Left lung (tissue), 10 donors: Measurements from ENCODE around the gene DDX59. TPM values are rescaled to one million over a fixed set of nuclear protein-coding genes. Genes with fewer than 3 reads are reported as not detected.

Experiments used
- ATAC-seq: fragments of 200-7000 bp; cut with Tn5 transposase; one replicate; pipeline ENCODE4 v1.9.1; 2020; ENCODE audit warnings: moderate library complexity
- DNase-seq, 4 donors: peaks; one replicate each; pipeline ENCODE4 v3.0.0-alpha.2; 2013 to 2020
- H3K27ac ChIP-seq, 2 donors: fragments of 200-600 bp; sonication (generic) in 1 of 2; one replicate each; pipeline versions ENCODE4 v1.5.0 to v1.8.0; 2020 to 2021
- H3K27me3 ChIP-seq, 2 donors: fragments of 200-600 bp; sonication (generic) in 1 of 2; one replicate each; pipeline versions ENCODE4 v1.5.0 to v1.8.0; 2020 to 2021
- H3K36me3 ChIP-seq, 2 donors: fragments of 200-600 bp; sonication (generic) in 1 of 2; one replicate each; pipeline versions ENCODE4 v1.5.0 to v1.8.0; 2020 to 2021
- H3K4me1 ChIP-seq, 2 donors: fragments of 200-600 bp; one replicate each; pipeline ENCODE4 v1.8.0; 2021
- H3K4me3 ChIP-seq, 2 donors: fragments of 200-600 bp; sonication (generic) in 1 of 2; one replicate each; pipeline versions ENCODE4 v1.5.0 to v1.8.0; 2020 to 2021; ENCODE audit warnings: mild to moderate bottlenecking in 1 of 2
- H3K9me3 ChIP-seq, 2 donors: fragments of 200-600 bp; sonication (generic) in 1 of 2; one replicate each; pipeline versions ENCODE4 v1.5.0 to v1.8.0; 2020 to 2021
- intact Hi-C, 2 donors: fragments of 100-400 bp; cut with DNase I; formaldehyde crosslinking; loops; one replicate each; pipeline versions ENCODE4 v1.11.2 to v1.14.2; 2022
- polyA plus RNA-seq, 6 donors: library from polyadenylated mRNA; unstranded; fragments of 120-200 nt; gene quantifications; one replicate each; pipeline ENCODE4 v1.2.1, GENCODE V29; 2013; ENCODE audit not compliant: insufficient read length in 6 of 6
- total RNA-seq, 2 donors: library from RNA; stranded (reverse); fragmentation: NEBNext Ultra II Directional; extraction: Animal tissue kit (Norgen Biotek cat#: 25700); gene quantifications; one replicate each; pipeline ENCODE4 v1.2.1, GENCODE V29; 2021
- TF ChIP-seq, protein P1 (sequence below), 2 donors: fragments of 200-600 bp; sonication (generic) in 1 of 2; IDR thresholded peaks; one replicate each; pipeline versions ENCODE4 v1.5.0 to v1.8.0; 2021; ENCODE audit warnings: antibody characterized with exemption in 2 of 2
- donor health status: DM: no; HTN: yes; CAD: no.
- donor health status: DM: no; HTN: no; CAD: no.

DDX59 gene
- total and polyA plus RNA-seq, 8 donors, result 15.4 to 36.4 (median 31.3) TPM

DNA sequence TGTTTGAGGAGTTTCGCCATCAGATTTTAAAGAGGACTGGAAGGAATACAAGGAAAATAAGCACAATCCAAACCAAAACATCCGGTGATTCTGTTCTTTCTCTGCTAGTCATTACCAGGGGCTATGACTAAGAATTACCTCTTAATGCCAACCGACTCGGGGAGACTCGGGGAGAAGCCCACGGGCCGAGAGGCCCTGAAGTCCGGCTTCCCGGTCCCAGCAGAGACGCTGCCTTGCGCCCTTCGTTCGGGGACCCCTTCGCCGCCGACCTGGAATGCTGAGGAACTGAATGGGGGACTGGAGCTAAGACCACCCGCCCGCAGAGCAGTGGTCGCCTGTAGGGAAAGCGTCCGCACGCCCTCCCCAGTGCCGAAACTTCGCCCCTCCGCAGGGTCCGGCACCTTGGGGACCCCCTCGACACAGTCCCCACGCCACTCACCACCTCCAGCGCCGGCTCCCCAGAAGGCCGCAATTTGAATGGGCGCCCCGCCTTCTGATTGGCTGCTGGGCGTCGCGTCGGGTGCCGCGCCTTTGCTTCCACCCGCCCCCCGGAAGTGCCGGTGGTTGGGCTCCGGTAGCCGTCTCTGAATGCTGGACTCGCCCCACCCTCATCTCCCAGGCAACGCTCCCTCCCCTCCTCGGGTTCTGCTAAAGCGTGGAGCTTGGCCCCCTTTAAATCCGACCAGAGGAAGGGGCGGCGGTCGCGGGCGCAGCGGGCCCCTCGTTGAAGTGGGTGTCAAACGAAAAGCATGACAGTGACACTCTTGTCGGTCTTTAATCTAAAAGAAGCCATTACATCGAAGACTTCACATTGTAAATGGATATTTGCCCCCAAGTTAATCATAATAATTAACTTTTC is 49.2 kb downstream of the DDX59 start, which contains the start of gene KIF14:
Gene KIF14, minus strand, starts transcription at position 479 of the 859 bp plus-strand sequence. CDS start 2,028 bp downstream, outside the sequence.
- H3K27me3 ChIP-seq, result no peaks in the 10 kb centered on the region
- DNase-seq, result peak; percentile 90 to 98 (median 96)
- H3K4me3 ChIP-seq, result peak within 1 kb of the TSS; percentile 48 to 62
- peak within 1 kb of the TSS; percentile 34 to 95 for H3K27ac ChIP-seq
- no peaks in the 10 kb centered on the region for H3K9me3 ChIP-seq
- no peaks in the 10 kb centered on the region for H3K36me3 ChIP-seq
- peaks cover 0 to 24% of the 10 kb centered on the region in 2 donors for H3K4me1 ChIP-seq
- ATAC-seq, result peak; percentile 100
- TF ChIP-seq, protein P1, sequence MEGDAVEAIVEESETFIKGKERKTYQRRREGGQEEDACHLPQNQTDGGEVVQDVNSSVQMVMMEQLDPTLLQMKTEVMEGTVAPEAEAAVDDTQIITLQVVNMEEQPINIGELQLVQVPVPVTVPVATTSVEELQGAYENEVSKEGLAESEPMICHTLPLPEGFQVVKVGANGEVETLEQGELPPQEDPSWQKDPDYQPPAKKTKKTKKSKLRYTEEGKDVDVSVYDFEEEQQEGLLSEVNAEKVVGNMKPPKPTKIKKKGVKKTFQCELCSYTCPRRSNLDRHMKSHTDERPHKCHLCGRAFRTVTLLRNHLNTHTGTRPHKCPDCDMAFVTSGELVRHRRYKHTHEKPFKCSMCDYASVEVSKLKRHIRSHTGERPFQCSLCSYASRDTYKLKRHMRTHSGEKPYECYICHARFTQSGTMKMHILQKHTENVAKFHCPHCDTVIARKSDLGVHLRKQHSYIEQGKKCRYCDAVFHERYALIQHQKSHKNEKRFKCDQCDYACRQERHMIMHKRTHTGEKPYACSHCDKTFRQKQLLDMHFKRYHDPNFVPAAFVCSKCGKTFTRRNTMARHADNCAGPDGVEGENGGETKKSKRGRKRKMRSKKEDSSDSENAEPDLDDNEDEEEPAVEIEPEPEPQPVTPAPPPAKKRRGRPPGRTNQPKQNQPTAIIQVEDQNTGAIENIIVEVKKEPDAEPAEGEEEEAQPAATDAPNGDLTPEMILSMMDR (IDR thresholded peaks at IDR 0.05), result peak in 1 of 2 donors; percentile 18
- intact Hi-C loops, result no loop called here

DNA sequence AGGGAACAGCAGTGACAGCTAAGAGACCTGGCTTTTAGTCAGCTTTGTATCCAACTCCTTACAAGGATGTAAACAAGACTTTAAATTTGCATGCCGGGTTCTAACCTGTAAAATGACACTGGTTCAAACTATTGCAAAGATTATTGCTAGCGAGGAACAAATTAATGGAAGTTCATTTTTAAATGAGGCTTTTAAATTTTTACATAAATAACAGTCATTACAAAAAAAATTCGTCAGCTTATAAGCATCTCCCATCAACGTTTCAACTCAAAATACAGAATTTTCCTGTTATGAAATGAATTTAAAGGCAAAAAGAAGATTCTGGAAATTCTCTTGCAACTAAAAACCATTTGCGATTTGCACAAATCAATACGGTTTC is 49.8 kb downstream of the DDX59 start:
- TF ChIP-seq, protein P1 (IDR thresholded peaks at IDR 0.05), result no peak
- no peak for DNase-seq

DNA sequence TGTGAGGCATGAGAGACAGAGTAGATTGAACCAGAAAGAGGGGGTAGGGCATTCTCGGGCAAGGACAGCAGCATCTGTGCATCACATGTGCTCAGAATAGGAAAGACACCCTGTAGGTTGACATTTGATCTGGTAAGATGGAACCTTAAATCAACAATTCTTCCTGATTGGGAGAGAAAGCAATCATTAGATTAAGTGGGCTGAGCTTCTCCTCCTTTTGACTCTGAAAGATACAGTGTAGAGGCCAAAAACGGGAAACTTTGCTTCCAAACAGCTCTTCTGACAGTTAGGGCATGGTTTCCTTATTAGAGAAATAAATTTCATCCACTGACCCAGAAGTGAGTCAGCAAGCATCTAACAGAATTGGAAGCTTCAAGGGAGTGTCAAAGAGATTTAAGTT is 58.9 kb downstream of the DDX59 start:
- H3K36me3 ChIP-seq, result no peaks in the 10 kb centered on the region
- TF ChIP-seq, protein P1 (IDR thresholded peaks at IDR 0.05), result no peak
- ATAC-seq, result no peak

More for the DNA sequence above, 49.8 kb downstream of the DDX59 start:
- Histone ChIP-seq H3K36me3 (no peaks in the 10 kb centered on the region), H3K4me3 (peak overlapping the region; percentile 48 to 62), H3K9me3 (no peaks in the 10 kb centered on the region), H3K27ac (peak overlapping the region in 1 of 2 donors; percentile 95), H3K27me3 (no peaks in the 10 kb centered on the region), H3K4me1 (peaks cover 0 to 24% of the 10 kb centered on the region in 2 donors)
- intact Hi-C loops, result no loop called here
- ATAC-seq, result no peak

DNA sequence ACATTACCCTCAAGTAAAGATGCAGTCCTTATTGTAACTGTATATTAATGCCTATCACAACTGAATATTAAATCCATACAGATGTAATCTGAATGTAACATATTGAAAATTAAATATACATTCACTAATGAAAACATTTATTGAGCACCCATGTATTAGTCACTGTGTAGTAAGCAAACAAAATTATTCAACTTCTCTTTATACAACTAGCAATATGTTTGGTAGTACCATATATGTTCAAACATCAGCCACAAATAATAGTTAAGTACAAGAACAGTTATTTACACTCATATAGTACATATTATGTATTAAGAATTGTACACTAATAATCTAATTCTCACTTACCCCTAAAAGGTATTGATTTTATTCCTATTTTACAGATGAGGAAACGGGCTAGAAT is 67.1 kb downstream of the DDX59 start:
- ATAC-seq, result no peak
- intact Hi-C loops, result no loop called here
- no peaks in the 10 kb centered on the region for H3K27me3 ChIP-seq
- TF ChIP-seq, protein P1 (IDR thresholded peaks at IDR 0.05), result no peak
- H3K4me1 ChIP-seq, result no peaks in the 10 kb centered on the region
- no peaks in the 10 kb centered on the region for H3K9me3 ChIP-seq
- H3K27ac ChIP-seq, result no peak overlapping the region
- peaks cover 0 to 4% of the 10 kb centered on the region in 2 donors for H3K36me3 ChIP-seq
- DNase-seq, result no peak
- H3K4me3 ChIP-seq, result no peak overlapping the region

More for the DNA sequence above, 58.9 kb downstream of the DDX59 start:
- Histone ChIP-seq H3K9me3 (no peaks in the 10 kb centered on the region), H3K27me3 (no peaks in the 10 kb centered on the region), H3K4me1 (no peaks in the 10 kb centered on the region), H3K27ac (no peak overlapping the region), H3K4me3 (no peak overlapping the region)
- DNase-seq, result no peak
- intact Hi-C loops, result no loop called here

Other genes with a start within 250 kb of the DDX59 start
- 1 to 10 TPM in 1 of 2 donors, under 1 TPM in 1; 0.71 to 2.2 TPM for gene KIF14, start 49.2 kb downstream of the DDX59 start, total RNA-seq
- 10 to 100 TPM in 2 of 6 donors, 1 to 10 TPM in 4; 4.7 to 13.7 (median 7.1) TPM for gene KIF14, start 49.2 kb downstream of the DDX59 start, polyA plus RNA-seq
- gene CAMSAP2, start 69.0 kb upstream of the DDX59 start, total RNA-seq, result 10 to 100 TPM; 32.2 TPM
- gene CAMSAP2, start 69.0 kb upstream of the DDX59 start, polyA plus RNA-seq, result 10 to 100 TPM; 46.8 to 55.0 (median 51.0) TPM
- under 1 TPM; 0.26 to 0.52 TPM for gene GPR25, start 203.1 kb upstream of the DDX59 start, total RNA-seq
- gene GPR25, start 203.1 kb upstream of the DDX59 start, polyA plus RNA-seq, result not detected
- 10 to 100 TPM in 1 of 2 donors, 1 to 10 TPM in 1; 5.5 to 23.7 TPM for gene INAVA, start 225.0 kb upstream of the DDX59 start, total RNA-seq
- gene INAVA, start 225.0 kb upstream of the DDX59 start, polyA plus RNA-seq, result 10 to 100 TPM; 19.0 to 25.5 (median 23.1) TPM